Activated T-cell treated with anti-CD3 and anti-CD28 coated beads for 24 hours (primary cell): ENCODE measurements around the gene AKNAD1.
"Not testable (repeated sequence)": the region's sequence is repeated elsewhere in the genome, so short reads cannot be mapped to it uniquely, and the experiment has no call there.

ENCODE experiments used
- DNase-seq: peaks from one replicate; pipeline ENCODE4 v3.0.0-alpha.2; 2020; ENCODE audit warnings: low read depth

The AKNAD1 gene, protein sequence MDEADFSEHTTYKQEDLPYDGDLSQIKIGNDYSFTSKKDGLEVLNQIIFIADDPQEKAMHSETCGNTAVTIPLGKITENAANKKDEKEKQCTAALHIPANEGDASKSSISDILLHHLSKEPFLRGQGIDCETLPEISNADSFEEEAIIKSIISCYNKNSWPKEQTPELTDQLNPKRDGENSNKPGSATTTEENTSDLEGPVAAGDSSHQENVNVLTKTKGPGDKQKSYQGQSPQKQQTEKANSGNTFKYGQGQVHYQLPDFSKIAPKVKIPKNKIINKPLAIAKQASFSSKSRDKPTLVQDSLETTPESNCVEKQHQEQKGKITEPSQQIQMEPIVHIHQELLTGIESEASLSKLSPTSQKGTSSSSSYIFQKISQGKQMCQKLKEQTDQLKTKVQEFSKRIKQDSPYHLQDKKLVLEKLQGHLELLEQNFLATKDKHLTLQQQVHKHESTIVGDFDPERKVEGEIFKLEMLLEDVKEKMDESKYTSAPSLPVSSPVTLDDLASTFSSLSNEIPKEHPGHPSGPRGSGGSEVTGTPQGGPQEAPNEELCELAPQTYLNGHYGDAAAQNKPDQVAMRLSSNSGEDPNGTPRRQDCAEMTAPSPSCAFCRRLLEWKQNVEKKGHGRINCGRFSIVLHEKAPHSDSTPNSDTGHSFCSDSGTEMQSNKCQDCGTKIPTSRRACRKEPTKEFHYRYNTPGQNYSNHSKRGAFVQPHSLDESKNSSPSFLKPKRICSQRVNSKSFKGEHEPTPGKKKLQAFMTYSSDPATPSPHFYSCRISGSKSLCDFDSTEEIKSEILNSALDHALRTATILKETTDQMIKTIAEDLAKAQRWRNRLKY

DNA sequence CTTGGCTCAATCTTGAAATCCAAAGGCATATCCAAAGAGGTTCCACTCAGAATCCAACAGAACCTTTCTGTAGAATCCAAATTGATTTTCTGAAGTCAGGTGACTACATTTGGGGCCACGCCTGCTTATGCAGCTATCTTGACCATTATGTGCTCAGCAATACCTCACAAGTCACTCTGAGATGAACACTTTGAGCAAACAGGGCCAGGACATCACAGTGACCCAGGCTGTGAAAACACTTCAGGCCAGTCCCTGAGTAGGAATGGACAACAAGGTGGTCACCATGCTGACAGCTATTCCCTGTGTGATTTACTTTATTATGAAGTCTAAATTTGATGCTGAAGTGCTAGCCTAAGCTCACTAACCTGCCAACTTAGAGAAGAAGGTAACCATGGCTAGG, at the start of gene AKNAD1:
Gene AKNAD1 (minus strand): TSS at position 101 of the 400 bp plus-strand sequence. CDS start 4,430 bp downstream, outside the sequence.
- DNase-seq = no peak

GRCh38 chr1:108901106-108901505, 44.2 kb upstream of the AKNAD1 start:
- DNase-seq = no peak

GRCh38 chr1:108897865-108898720, 41.2 kb upstream of the AKNAD1 start:
- no peak for DNase-seq

GRCh38 chr1:108896146-108897145, 39.6 kb upstream of the AKNAD1 start:
- no peak for DNase-seq

DNA sequence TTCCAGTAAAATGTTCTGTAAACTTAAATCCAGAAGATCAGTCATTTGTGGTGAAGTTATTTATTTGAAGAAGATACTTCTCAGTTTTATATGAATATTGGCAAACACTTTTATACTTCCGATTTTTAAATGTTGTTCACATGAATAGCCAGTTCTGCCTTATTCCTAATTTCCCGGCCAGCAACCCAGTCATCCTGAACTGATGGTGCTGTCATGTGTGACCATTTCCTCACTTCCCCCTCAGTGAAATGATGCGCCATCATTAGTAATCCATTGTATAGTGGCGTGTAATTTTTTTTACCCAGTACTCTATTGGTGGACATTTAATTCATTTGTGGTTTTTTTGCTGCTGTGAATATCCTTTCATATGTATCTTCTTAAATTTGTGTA, 36.2 kb upstream of the AKNAD1 start:
- no peak for DNase-seq

DNA sequence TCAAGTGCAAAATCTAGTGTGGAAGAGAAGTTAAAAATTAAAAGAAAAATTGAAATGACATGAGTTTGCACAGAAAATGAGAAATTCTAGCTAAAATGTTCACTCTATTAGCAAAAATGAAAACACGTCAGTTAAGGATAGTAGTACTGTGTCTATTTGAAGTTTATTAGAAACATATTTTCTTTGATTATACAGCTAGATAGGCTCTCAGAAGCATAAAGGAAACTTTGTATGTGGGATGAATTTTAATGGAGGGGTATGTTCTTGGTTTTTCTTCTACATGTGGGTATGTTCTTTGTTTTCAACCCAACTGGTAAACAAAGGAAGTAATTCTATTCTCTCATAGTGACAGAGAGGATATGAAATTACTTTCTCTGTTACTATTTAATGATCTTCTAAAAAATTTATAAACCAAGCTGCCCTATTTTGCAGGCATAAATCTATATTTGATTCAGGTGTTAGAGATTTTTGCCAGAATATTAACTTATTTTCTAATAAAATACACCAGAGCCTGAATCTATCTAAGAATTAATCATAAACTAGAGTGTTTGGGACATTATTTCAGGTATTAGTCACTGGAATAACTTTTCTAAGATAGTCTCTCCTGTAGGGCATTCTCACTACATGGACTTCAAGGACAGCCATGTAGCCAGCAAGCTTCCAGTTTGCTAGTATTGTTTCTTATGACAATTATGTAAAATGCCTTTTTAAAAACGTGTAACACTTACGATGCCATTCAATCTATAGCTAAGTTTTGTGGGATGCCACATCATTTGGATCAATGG, 35.7 kb upstream of the AKNAD1 start:
- no peak for DNase-seq

GRCh38 chr1:108889706-108890384, 33.0 kb upstream of the AKNAD1 start:
- no peak for DNase-seq

GRCh38 chr1:108889006-108889645, 32.2 kb upstream of the AKNAD1 start:
- DNase-seq = not testable (repeated sequence)

GRCh38 chr1:108886292-108886691, 29.4 kb upstream of the AKNAD1 start:
- DNase-seq = no peak

DNA sequence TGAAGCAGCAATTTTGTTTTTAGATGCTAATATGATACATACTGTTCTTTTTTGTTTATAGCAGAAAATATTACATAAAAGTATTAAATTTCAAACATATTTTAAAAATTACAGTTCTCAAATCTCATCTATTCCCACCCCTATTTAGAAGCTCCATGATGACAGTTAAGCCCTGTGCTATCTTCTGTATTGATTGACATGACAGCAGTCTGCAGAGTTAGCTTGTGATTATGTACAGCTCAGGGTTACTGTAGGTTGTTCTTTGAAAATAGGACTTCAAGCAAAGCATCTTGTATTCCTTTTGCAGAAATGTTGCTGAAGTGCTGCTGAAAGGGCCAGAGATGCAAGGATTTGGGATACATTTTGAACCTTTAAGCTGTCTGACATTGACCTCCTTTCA, 28.1 kb upstream of the AKNAD1 start:
- no peak for DNase-seq

DNA sequence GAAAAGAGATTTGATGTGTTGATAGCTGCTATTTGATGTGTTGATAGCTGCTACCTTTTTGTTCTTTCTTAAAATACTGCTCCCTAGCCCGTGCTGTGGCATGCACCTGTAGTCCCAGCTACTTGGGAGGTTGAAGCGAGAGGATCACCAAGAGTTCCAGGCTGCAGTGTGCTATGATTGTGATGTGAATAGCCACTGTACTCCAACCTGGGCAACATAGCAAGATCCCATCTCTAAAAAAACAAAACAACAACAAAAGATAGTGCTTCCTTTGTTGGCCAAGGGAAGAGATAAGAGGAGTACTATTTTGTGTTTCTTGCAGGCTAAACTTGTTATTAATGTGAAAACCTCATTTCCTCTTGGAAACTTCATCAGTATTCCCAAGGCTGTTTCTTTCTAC, 25.9 kb upstream of the AKNAD1 start:
- DNase-seq = no peak

DNA sequence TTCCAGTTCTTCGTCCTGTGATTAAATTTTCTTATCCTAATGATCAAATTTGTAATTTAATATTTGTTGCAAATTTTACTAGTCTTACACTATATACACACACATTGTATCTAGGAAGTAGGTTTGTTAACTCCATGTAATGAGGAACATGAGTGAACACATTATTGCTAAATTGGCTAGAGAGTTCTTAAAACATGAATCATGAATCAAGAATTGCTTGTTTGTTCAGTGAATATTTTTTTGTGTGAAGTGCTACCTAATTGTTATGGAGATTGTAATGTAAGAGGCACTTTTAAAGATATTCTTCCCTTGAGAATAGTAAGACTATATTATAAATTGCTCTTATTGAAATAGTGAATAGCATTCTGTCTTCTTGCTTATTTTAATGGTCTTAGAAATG, 24.5 kb upstream of the AKNAD1 start:
- DNase-seq = no peak

- no peak for DNase-seq
Observed at GRCh38 chr1:108880850-108881249, 24.0 kb upstream of the AKNAD1 start.

DNA sequence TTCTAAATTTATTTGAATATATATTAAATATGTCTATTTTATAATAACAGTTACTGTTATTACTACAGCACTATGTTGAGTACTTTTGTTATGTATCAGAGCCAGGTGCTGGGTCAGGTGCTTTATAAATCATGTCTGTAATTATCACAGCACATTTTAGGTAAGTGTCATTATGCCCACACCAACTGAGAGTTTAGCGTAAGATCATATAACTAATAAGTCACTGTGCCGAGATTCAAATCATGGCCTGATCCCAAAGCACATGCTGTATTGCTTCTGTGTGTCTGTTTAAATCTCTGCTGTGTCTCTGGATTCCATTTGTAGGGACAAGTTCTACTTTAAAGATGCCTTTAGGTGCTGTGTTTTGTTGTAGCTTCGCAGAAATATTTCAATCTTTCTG, 21.8 kb upstream of the AKNAD1 start:
- no peak for DNase-seq

- DNase-seq = no peak
Observed at GRCh38 chr1:108878160-108878469, 21.2 kb upstream of the AKNAD1 start.

- no peak for DNase-seq
Observed at GRCh38 chr1:108877348-108878159, 20.7 kb upstream of the AKNAD1 start.

DNA sequence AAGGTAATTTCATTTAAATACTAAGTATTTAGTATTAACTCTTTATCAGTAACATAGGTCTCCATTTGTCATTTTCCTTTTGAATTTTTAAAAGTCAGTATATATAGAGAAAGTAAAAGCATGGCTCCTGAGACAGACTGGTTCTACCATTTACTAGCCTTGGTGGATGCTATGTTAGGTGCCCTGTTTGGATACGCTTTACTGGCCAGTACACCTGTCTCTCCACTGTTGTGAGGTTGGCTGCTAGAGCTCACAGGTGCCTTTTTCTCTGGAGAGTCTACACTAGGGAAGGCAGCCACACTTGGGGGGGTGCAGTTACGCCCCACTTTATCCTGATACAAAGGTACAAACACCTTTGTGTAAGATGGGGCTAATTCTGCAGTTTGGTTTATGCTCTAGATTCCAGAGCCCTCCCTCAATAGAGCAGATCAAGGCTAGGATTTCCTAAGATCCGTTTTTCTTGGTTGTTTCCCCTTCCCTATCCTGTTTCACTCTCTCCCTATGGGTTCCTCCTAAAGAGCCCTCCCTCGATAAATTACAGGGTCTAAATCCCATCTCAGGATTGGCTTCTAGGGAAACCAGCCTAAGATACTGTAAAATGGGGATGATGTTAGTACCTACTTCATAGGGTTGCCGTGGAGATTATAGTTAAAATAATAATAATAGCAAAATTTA, 14.3 kb upstream of the AKNAD1 start:
- no peak for DNase-seq
